Keratinocyte (primary cell): ENCODE data around the gene RNF150. TPM values are rescaled to one million over a fixed set of nuclear protein-coding genes. Genes with fewer than 3 reads are reported as not detected.

Experiments
- DNase-seq: peaks from one replicate; pipeline ENCODE4 v3.0.0-alpha.2; 2011; ENCODE audit warnings: low read depth, missing footprints, low spot score
- FAIRE-seq: peaks from 2 replicates; lab custom pipeline; 2011; peaks lifted over from hg19 to GRCh38; lab: Jason Lieb, UNC
- H2AFZ ChIP-seq: 2 replicates; pipeline ENCODE4 v1.6.0; 2012; ENCODE audit warnings: low read length, control low read depth, inconsistent platforms; ENCODE audit not compliant: control insufficient read depth
- H3K27ac ChIP-seq: 2 replicates; pipeline ENCODE4 v1.5.1; 2011; ENCODE audit warnings: low read length; ENCODE audit not compliant: control insufficient read depth, insufficient read depth
- H3K27me3 ChIP-seq: 3 replicates; pipeline ENCODE4 v1.6.0; 2011; ENCODE audit warnings: low read length; ENCODE audit not compliant: control insufficient read depth, insufficient read depth; ENCODE audit errors: extremely low read depth
- H3K36me3 ChIP-seq, 2 experiments: 2 replicates in 1 of 2; 3 replicates in 1 of 2; pipeline ENCODE4 v1.5.1; 2011; ENCODE audit warnings: low read length in 2 of 2, mild to moderate bottlenecking in 1 of 2; ENCODE audit not compliant: control insufficient read depth in 2 of 2, insufficient read depth in 2 of 2; ENCODE audit errors: extremely low read depth in 1 of 2
- H3K4me1 ChIP-seq: 3 replicates; pipeline ENCODE4 v1.5.1; 2011; ENCODE audit warnings: low read length; ENCODE audit not compliant: control insufficient read depth, insufficient read depth; ENCODE audit errors: extremely low read depth
- H3K4me2 ChIP-seq: 3 replicates; pipeline ENCODE4 v1.6.0; 2011; ENCODE audit warnings: low read depth, low read length; ENCODE audit not compliant: control insufficient read depth, insufficient read depth; ENCODE audit errors: extremely low read depth
- H3K4me3 ChIP-seq, 3 experiments: fragments of 200-600 bp in 1 of 3; sonication (generic) in 1 of 3; 2 replicates in 2 of 3; 3 replicates in 1 of 3; pipeline ENCODE4 v1.5.1; 2011 to 2016; ENCODE audit warnings: low read length in 3 of 3, mild to moderate bottlenecking in 3 of 3, control low read depth in 2 of 3, inconsistent platforms in 1 of 3, low read depth in 1 of 3, mixed read lengths in 1 of 3, mixed run types in 1 of 3, moderate library complexity in 1 of 3; ENCODE audit not compliant: control insufficient read depth in 2 of 3, insufficient read depth in 2 of 3; ENCODE audit errors: extremely low read depth in 1 of 3
- H3K79me2 ChIP-seq: 2 replicates; pipeline ENCODE4 v1.6.0; 2012; ENCODE audit warnings: low read length; ENCODE audit not compliant: control insufficient read depth, insufficient read depth
- H3K9ac ChIP-seq: 3 replicates; pipeline ENCODE4 v1.6.0; 2011; ENCODE audit warnings: low read length; ENCODE audit not compliant: control insufficient read depth, insufficient read depth; ENCODE audit errors: extremely low read depth
- H3K9me1 ChIP-seq: 3 replicates; pipeline ENCODE4 v1.6.0; 2011; ENCODE audit warnings: low read length; ENCODE audit not compliant: control insufficient read depth, insufficient read depth; ENCODE audit errors: extremely low read depth
- H3K9me3 ChIP-seq: 2 replicates; pipeline ENCODE4 v1.5.1; 2012; ENCODE audit warnings: low read depth, low read length; ENCODE audit not compliant: control insufficient read depth
- H4K20me1 ChIP-seq: 3 replicates; pipeline ENCODE4 v1.6.0; 2011; ENCODE audit warnings: low read length; ENCODE audit not compliant: control insufficient read depth, insufficient read depth; ENCODE audit errors: extremely low read depth
- CTCF ChIP-seq, 3 experiments: IDR thresholded peaks in 1 of 3; conservative IDR thresholded peaks in 1 of 3; optimal IDR thresholded peaks in 1 of 3; 2 replicates in 2 of 3; 3 replicates in 1 of 3; pipeline versions ENCODE3 to v1.5.1; 2011; ENCODE audit warnings: low read length in 3 of 3, mild to moderate bottlenecking in 3 of 3, moderate library complexity in 2 of 3, control low read depth in 1 of 3, inconsistent platforms in 1 of 3; ENCODE audit not compliant: insufficient read depth in 2 of 3; ENCODE audit errors: extremely low read depth in 1 of 3
- EZH2 ChIP-seq: IDR thresholded peaks from one replicate; pipeline ENCODE4 v1.6.1; 2012; ENCODE audit warnings: inconsistent platforms, mild to moderate bottlenecking, low read length, moderate library complexity
- dilution Hi-C: fragments of 300-500 bp; cut with MboI; formaldehyde crosslinking; loops from one replicate; pipeline ENCODE4 v1.7.0; 2020; ENCODE audit warnings: low sequenced_read_pairs; ENCODE audit not compliant: extremely low pct_ligation_motif_present
- polyA plus RNA-seq, 5 experiments: library from polyadenylated mRNA; depleted of rRNA in 3 of 5; stranded (reverse) in 3 of 5; stranded (forward) in 1 of 5; unstranded in 1 of 5; fragments of >200 nt; gene quantifications; 1 replicate in 1 of 5; 2 replicates in 3 of 5; 3 replicates in 1 of 5; pipeline versions ENCODE4 v1.2.1 to v1.2.3, GENCODE V29; 2011 to 2012; ENCODE audit warnings: missing spikeins in 2 of 5, low read depth in 1 of 5, low replicate concordance in 1 of 5

The RNF150 gene
- polyA plus RNA-seq, 1 donor (not counting 4 experiments of a cell fraction or from before 2014, with no cell fraction given): 0.18 TPM

- DNase-seq (no peak), FAIRE-seq (no peak)
- no peak overlapping the region for H3K4me2 ChIP-seq
- no peaks in the 10 kb centered on the region for H3K27me3 ChIP-seq
- no peaks in the 10 kb centered on the region for H3K9me1 ChIP-seq
- dilution Hi-C loops: no loop called here
- no peak overlapping the region for H2AFZ ChIP-seq
- H4K20me1 ChIP-seq: no peaks in the 10 kb centered on the region
- TF ChIP-seq EZH2 (no peak), CTCF (optimal IDR thresholded peaks at IDR 0.05 in 1 of 3, IDR thresholded peaks at IDR 0.05 in 1 of 3, conservative IDR thresholded peaks at IDR 0.05 in 1 of 3; ENCODE audit: extremely low read depth in 1 of 3, insufficient read depth in 2 of 3, low read length in 3 of 3) (no peak)
- H3K9ac ChIP-seq: no peak overlapping the region
- no peaks in the 10 kb centered on the region for H3K9me3 ChIP-seq
- no peaks in the 10 kb centered on the region for H3K4me1 ChIP-seq
- no peaks in the 10 kb centered on the region for H3K36me3 ChIP-seq
- no peaks in the 10 kb centered on the region for H3K79me2 ChIP-seq
- no peak overlapping the region for H3K27ac ChIP-seq
- H3K4me3 ChIP-seq: no peak overlapping the region
Measured at GRCh38 chr4:140930557-140930956, 202.7 kb downstream of the RNF150 start.

GRCh38 chr4:140930011-140930410, 203.3 kb downstream of the RNF150 start:
- Histone ChIP-seq H4K20me1 (no peaks in the 10 kb centered on the region), H3K4me1 (no peaks in the 10 kb centered on the region), H3K9me3 (no peaks in the 10 kb centered on the region), H3K36me3 (no peaks in the 10 kb centered on the region), H2AFZ (no peak overlapping the region), H3K27me3 (no peaks in the 10 kb centered on the region), H3K27ac (no peak overlapping the region), H3K9me1 (no peaks in the 10 kb centered on the region), H3K4me2 (no peak overlapping the region), H3K79me2 (no peaks in the 10 kb centered on the region), H3K9ac (no peak overlapping the region), H3K4me3 (no peak overlapping the region)
- FAIRE-seq (no peak), DNase-seq (no peak)
- dilution Hi-C loops: no loop called here
- TF ChIP-seq EZH2 (no peak), CTCF (optimal IDR thresholded peaks at IDR 0.05 in 1 of 3, IDR thresholded peaks at IDR 0.05 in 1 of 3, conservative IDR thresholded peaks at IDR 0.05 in 1 of 3; ENCODE audit: extremely low read depth in 1 of 3, insufficient read depth in 2 of 3, low read length in 3 of 3) (no peak)
